ENCODE data around the gene STX16.
"Not testable (repeated sequence)": the region's sequence is repeated elsewhere in the genome, so short reads cannot be mapped to it uniquely, and the experiment has no call there.

The STX16 gene

DNA sequence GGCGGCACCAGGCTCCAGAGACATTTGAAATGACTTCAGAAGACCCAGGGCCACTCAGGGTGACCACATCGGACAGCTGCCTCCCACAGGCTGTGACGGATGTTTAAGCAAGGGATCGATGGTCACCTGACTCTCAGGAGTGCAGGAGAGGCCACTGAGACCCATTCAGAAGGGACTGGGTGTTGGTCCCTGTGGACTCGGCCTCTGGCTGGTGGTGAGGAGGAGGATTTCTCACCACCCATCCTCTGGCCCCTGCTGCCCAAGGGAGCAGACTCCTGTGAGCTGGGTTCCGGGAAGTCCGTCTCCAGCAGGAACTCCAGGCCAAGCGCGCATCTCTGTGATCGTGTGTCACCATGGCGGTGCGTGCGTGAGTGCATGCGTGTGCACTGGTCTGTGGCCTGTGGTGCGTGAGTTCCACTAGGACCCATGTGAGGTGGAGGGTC is 67.1 kb downstream of the STX16 start:
- DNase-seq = no peak

GRCh38 chr20:58718729-58719128 is 67.6 kb downstream of the STX16 start:
- TF ChIP-seq GATA1 (IDR thresholded peaks at IDR 0.05; ENCODE audit: low read depth, low read length) (no peak), POLR2A (IDR thresholded peaks at IDR 0.05; ENCODE audit: low read length) (no peak)
- DNase-seq = no peak

More for the DNA sequence above, 67.1 kb downstream of the STX16 start:
- TF ChIP-seq POLR2A (IDR thresholded peaks at IDR 0.05; ENCODE audit: low read length) (no peak), GATA1 (IDR thresholded peaks at IDR 0.05; ENCODE audit: low read depth, low read length) (no peak)

DNA sequence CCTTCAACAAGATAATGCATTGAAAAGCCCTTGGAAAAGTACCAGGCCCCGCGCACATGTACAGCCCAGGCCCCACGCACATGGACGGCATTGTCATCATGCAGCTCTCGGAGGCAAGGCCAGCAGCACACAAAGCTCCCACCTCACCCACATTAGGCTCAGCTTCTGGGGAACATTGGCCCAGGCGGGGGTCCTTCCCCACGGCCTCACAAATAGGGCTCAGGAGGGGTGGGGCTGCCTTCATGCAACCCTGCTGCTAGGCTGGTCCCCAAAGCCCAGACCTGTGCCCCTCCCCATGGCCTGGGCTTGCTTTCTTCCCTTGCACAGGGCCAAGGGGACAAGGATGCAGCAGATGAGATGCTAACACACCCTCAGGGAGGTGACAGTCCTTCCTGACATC is 68.2 kb downstream of the STX16 start:
- TF ChIP-seq GATA1 (IDR thresholded peaks at IDR 0.05; ENCODE audit: low read depth, low read length) (no peak), POLR2A (IDR thresholded peaks at IDR 0.05; ENCODE audit: low read length) (no peak)
- no peak for DNase-seq

DNA sequence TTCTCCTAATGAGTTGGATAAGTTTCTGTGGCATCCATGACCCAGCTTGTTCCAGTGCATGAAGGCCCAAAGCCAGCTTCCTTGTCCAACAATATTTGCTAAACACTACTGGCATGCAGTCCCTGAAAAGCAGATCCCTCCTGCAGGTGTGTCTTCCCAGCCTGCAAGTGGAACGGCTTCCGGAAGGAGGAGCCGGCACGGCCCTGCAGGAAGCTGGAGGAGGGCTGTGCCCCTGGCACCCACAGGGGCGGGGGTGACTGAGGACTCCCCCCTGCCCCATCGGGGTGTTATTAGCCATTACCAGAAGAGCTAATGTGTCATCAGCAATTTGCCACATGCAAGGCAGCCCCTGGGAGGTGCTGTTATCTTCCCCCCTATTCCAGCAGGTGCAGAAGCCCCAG is 68.9 kb downstream of the STX16 start:
- no peak for TF ChIP-seq GATA1 (IDR thresholded peaks at IDR 0.05; ENCODE audit: low read depth, low read length)
- TF ChIP-seq POLR2A (IDR thresholded peaks at IDR 0.05; ENCODE audit: low read length) = no peak
- no peak for DNase-seq

DNA sequence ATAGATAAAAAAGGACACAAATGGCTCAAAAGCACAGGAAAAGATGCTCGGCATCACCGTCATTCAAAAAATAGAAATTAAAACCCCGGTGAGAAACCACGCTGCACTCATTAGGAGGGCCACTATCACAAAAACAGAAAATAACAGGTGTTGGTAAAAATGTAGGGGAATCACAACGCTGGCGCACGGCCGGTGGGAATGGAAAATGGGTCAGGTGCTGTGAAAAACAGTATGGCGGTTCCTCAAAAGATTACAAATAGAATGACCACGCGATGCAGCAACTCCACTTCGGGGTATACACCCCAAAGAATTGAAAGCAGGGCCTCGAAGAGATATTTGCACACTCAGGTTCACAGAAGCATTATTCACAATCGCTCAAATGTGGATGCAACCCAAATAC is 69.8 kb downstream of the STX16 start:
- no peak for DNase-seq
- no peak for TF ChIP-seq POLR2A (IDR thresholded peaks at IDR 0.05; ENCODE audit: low read length)
- no peak for TF ChIP-seq GATA1 (IDR thresholded peaks at IDR 0.05; ENCODE audit: low read depth, low read length)

GRCh38 chr20:58721951-58722778 is 71.1 kb downstream of the STX16 start:
- no peak for TF ChIP-seq POLR2A (IDR thresholded peaks at IDR 0.05; ENCODE audit: low read length)
- no peak for TF ChIP-seq GATA1 (IDR thresholded peaks at IDR 0.05; ENCODE audit: low read depth, low read length)
- no peak for DNase-seq

DNA sequence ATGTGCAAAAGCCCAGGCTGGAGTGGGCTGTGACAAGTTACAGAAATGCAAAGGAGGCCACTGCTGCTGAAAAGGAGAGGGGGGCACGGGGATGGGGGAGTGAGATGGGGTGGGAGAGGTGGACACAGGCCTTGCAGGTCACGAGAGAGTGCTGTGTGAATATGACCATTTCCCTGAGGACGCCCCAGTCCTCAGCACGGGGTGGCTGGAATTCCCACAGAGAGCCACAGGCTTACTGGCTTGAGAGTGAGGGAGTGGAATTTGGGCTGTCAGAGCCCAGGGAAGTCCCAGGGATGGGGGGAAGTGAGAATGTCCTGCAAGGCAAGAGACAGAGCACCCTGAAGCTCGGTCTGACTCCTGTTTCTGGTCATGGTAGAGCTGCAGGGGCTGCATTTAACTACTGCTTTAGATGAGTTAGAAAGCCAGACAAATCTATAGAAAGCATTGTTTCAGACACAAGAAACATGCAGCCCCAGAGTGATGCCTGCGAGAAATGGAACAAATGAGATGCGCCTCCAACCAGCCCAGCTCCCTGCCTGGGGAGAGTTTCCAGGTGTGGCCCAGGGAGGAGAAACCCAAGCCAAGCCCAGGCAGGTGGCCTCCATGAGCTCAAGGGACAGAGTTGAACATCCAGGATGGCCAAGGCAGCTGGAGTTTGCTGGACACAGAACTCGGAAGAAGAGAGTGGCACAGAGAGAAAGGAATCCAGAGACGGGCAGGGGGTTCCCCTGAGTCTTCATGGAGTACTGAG is 72.0 kb downstream of the STX16 start:
- no peak for DNase-seq
- no peak for TF ChIP-seq GATA1 (IDR thresholded peaks at IDR 0.05; ENCODE audit: low read depth, low read length)
- TF ChIP-seq POLR2A (IDR thresholded peaks at IDR 0.05; ENCODE audit: low read length) = no peak

DNA sequence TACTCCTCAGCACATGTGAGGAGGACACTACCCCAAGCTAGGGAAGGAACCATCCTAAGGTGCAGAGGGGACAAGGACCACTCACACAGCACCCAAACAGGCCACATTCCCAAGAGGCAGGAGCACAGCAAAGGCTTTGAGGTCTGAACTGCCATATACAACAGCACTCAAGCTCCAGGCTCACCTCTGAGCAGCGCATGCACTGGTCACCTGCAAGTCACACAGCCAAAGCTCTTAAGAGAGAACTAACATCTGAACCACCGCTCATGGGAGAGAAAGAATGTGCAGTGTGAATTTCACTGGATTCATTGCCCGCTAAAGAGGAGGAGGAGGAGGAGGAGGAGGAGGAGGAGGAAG is 72.5 kb downstream of the STX16 start:
- DNase-seq = no peak
- TF ChIP-seq POLR2A (IDR thresholded peaks at IDR 0.05; ENCODE audit: low read length) (no peak), GATA1 (IDR thresholded peaks at IDR 0.05; ENCODE audit: low read depth, low read length) (no peak)

GRCh38 chr20:58726156-58726555 is 75.1 kb downstream of the STX16 start:
- DNase-seq = not testable (repeated sequence)
